Raji (cell line): Measurements from ENCODE around the gene ULK3.

ENCODE experiments used
- POLR2A ChIP-seq: IDR thresholded peaks from 2 replicates; pipeline ENCODE4 v1.6.1; 2011; ENCODE audit warnings: low read depth, low read length, control low read depth; ENCODE audit not compliant: insufficient read depth

The ULK3 gene

DNA sequence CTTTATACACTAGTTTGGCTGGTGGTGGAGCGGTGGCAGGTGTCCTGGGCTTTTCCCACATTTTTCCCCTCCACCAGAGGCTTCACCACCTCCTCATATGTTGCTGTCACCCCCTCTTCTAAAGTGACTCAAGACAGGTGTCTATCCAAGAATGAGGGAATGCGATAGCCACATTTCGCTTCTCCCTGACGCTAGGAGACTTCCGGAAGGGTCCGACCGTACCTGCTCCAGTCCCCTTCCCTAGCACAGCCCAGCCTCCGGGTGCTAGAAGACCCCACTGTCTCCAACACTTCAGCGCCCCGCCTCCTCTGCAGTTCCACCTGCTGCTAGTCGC, 29.7 kb upstream of the ULK3 start:
- TF ChIP-seq POLR2A = no peak

DNA sequence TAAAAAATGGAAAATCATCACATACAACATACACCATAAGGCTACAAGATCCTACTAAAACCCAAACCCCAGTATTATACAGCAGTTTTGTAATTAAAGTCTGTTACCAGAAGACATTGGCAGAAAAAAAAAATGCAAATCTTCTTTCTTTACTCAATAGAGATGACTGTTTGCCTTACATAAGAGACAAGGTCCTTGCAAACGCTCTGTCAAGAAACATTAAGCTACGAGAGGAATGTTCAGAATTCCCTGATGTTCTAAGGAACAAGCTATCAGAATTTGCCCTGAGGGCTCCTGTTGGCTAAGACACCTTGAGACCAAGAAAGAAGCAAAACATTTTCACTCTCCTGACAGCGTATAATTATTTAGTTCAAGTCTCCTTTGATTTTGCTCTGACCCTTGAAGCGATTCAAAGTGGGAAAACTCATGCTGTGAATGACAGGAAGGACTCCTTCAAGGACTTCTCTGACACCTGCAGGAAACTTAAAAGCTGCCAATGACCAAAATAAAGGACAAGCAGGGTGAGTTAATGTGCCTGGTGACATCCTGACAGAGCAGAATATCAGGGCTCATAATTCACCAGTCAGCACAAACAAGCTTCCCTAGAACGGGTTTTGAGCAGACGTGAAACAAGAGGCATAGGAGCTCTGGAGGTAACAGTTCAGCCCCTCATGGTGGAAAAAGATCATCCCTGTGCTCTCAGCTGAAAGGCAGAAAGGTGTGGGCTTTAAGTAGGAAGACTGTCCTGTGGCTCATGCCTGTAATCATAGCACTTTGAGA, 27.7 kb upstream of the ULK3 start:
- TF ChIP-seq POLR2A = no peak

DNA sequence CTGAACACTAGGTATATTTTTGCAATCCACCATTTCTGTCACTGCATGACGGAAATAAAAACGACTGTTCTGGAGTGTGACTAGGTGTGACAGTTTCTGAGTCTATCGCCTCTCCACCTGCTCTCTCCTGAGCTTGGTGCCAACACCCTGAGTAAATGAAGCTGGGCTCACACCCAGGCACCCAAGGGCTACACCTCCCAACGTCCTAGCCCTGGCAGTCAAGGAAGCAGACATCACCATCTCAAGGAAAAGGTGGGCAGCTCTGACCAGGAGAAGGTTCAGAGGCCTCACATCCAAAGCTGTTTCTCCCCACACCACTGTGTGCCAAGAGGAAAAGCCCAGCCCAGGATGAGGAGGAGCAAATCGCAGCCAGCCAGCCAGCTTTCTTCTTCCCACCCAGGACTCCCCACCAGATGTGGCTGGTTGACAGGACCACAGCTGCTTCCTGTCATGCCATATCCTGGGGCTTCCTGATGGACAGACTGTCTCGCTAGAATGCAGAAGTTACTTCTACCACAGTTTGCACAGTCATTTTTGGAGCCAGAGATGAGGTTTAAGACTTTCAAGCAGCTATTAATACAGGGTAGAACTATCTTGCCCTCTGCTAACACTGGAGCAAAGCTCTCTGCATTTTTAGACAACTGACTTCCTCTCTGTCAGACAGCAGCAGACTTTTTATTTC, 26.9 kb upstream of the ULK3 start:
- no peak for TF ChIP-seq POLR2A

DNA sequence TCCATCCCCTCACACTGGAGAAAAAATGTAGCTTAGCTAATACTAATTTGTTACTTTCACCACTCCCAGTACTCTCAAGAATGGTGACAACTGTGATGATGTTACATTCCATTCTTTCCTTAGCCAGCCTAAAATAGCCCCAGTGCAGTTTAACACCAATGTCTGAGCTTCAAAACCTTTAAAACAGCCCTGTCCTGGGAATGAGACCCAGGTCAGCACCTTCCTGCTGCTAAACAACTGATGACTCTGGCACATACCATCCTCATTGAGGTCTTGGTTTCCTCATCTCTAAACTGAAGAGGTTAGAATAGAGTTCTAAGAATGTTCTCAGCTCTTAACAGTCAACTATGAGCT, 26.4 kb upstream of the ULK3 start:
- no peak for TF ChIP-seq POLR2A

DNA sequence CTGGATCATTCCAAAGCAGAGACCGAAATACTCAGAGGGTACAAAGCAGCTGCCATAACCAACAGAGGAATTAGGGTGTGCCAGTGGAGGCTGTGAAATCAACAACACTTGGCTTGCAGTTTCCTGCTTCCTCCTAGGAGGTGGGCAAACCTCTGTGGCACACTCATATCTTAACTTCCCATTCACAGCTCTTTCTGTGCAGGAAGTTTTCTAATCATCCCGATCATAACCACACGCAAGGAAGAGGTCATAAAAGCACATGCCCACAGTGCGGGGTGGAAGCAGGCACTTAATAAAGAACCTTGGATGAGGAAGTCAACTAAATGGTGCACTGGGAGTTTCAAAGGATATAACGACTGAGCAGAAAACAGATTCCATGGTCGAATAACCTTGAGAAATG, 25.1 kb upstream of the ULK3 start:
- no peak for TF ChIP-seq POLR2A

DNA sequence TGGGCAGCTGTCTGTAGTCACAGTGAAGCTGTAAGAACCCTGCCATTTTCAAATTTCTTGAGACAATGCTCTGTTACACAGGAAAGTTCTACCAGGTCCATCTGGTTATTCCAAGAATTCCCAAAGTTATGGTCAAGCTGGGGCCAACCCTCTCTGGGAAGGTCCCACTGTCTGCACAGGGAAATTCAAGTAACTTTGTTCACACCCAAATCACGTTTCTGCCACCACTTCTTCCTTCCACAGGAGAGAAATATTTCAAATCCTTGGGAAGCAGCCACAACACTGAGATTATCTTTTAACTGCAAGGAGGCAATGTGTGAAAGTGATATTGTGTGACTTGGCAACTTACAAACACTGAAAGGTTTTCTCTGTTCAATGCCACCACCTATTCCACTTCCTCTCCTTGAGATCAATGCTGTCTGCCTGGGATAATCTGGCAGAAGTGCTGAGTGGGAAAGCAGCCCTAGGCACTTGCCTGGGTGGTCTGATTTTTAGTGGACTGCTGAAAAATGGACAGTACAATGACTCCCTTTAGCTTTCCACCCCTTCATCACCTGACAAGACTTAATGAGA, 24.6 kb upstream of the ULK3 start:
- no peak for TF ChIP-seq POLR2A

DNA sequence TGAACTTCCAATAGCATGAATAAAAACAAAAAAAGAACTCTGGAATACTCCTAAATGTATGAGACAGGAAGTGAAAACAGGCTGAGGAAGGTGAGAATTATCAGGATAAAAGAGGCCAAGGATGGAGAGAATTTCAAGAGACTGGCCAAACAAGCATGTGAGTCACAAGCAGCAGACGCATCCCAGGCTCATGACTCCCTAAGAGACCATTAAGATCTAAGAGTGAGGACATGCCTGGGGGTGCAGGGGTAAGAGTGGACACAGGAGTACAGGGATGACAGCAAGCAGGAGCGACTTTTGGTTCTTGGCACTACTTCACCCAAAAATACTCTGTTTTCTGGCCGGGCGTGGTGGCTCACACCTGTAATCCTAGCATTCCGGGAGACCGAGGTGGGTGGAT, 23.1 kb upstream of the ULK3 start:
- no peak for TF ChIP-seq POLR2A

DNA sequence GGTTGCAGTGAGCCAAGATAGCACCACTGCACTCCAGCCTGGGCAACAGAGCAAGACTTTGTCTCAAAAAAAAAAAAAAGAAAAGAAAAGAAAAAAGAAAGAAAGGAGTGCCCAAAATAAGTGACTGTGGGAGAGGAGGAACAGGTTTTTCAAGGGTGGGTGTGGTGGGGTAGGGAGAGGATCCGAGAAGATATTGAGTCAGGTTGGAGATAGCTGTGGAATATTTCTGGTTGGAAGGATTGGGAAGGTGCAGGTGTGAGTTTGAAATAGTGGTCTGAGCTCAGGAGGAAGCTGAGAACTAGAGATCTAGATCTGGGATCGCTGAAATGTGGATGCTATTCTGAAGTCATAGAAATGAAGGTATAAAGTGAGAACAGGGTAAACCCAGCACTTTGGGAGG, 22.4 kb upstream of the ULK3 start:
- TF ChIP-seq POLR2A = no peak

DNA sequence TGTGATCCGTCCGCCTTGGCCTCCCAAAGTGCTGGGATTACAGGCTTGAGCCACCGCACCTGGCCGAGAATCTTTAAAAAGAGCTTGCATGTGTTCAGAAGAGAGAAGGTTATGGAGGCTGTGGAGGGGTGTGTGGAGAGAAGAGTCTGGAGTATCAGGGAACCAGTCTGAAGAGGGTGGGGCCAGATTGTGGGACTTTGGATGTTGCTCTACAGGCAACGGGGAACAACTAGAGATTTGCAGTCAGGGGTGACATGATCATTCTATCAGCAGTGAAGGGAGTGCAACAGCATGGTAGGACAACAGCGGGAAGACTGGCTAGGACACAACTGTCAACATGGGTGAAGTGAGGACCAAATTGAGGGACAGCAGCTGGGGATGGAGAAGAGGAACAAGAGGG, 21.3 kb upstream of the ULK3 start:
- TF ChIP-seq POLR2A = no peak

DNA sequence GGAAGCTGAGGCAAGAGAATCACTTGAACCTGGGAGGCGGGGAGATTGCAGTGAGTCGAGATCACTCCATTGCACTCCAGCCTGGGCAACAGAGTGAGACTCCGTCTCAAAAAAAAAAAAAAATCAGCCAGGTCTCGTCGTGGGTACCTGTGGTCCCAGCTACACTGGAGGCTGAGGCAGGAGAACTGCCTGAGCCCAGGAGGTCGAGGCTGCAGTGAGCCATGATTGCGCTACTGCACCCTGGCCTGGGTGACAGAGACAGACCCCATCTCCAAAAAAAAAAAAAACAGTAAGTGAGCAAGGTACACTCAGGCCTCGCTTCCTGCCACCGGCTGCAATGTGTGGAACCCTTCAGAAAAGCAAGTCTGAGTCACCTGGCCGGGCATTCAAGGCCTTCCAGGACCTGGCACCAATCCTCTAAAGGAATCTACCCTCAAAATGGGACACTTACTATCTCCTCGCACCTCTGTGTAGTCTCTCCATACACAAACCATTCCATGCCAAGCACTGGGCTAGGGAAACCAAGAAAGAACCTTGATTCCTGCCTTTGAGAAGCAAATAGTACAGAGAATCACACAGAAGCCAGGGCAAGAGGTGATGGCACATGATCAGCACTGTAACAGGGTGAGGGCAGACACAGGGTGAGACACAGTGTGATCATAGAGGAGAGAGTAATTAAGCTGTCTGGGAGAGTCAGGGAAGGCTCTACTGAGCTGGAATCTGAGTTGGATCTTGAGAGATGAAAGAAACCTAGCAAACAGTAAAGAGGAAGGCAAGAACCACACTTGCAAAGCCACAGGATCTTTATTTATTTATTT, 20.5 kb upstream of the ULK3 start:
- TF ChIP-seq POLR2A = no peak

DNA sequence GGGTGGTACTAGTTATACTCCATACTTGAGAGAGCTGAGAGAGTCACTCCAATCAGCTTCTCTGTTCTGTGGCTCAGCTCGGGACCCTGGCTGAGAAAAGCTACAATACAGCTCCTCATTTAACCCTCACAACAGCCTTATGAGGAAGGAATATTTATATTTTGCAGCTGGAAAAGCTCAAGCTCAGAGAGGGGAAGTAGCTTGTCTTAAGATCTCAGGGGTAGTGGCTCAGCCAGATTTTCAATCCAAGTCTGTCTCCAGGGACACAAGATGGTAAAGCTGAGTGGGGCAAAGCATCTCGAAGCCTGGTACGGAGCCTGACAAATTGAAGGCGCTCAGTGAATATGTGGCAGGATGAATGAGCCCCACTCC, 15.4 kb upstream of the ULK3 start:
- no peak for TF ChIP-seq POLR2A

DNA sequence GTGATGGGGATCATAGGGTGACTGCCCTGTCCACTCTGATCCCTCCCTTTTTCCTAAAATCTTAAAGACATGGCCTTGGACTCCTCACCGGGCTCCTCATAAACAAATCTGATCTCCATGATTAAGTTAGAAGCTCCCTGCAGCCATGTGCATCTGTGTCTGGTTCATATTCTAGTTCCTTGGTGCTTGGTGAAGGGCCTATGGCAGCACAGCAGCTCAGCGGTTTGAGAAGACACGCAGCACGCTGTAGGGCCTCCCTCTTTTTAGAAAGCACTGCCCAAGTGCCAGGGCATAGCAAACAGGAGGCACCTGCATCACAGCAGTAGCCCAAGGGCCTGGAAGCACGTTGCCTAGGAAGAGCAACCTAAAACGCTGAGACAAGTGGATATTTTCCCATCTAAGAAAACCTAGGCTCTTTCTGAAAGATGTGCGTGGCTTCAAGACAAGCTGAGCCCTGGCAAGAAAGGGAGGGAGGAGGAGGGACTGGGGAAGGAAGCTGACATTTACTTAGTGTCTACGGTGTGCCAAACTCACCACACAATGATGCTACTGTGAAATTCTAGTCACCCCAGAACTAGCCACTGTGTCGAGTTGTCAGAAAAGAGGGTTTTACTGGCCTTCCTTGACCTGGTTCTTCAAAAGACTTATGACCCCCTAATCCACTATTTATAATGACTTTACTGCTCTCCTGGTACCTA, 14.9 kb upstream of the ULK3 start:
- TF ChIP-seq POLR2A = no peak

DNA sequence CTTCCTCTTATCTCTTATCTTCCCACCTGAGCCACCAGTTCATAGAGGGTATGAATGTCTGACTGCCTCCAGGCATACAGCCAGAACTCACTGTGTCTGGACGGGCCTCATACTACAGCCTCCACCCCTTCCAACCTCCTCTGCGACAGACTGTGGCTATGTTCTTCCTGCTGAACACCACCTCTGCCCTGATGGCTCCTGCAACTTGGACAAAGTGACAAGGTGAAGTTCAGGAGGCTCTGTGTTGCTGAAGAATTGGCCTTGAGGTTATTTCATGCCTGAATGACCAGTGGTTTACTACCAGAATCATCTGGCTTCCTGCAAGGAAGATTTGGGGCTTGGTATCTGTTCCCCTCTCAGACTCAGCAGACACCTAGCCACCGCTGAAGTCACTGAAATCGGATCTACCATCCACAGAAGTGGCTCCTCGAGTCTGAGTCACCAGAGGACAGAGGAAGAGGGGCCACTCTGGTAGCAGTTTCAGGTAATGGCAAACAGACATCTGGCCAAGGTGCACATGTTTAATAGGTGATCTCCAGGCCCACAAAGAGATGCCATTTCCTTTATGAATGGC, 14.2 kb upstream of the ULK3 start:
- TF ChIP-seq POLR2A = no peak

DNA sequence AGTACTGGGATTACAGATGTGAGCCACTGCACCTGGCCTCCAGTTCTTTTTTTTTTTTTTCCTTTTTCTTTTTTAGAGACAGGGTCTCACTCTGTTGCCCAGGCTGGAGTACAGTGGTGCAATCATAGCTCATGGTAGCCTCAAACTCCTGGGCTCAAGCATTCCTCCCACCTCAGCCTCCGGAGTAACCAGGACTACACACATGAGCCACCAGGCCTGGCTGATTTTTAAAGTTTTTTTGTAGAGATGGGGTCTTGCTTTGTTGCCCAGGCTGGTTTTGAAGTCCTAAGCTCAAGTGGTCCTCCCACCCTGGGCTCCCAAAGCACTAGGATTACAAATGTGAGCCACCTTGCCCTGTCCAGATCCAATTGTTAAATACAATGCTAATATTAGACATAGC, 13.6 kb upstream of the ULK3 start:
- TF ChIP-seq POLR2A = no peak

DNA sequence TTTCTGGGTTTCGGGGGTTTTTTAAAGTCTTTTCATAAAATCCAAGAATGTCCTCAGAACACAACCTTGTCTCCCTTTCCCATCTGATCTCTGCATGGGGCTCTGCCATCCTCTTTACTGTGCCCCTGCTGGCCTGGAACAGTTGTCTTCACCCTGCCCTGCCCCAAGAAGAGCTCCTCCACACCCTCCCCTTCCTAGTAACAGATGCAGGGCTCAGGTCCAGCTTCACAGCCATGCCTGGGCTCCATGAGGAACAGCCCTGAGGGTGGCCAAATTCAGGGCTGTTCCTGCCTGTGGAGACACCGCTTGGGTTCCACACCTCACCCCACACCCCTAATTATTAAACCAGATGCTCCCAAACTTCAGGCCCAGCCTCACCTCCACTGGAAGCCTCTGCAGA, 12.9 kb upstream of the ULK3 start:
- TF ChIP-seq POLR2A = no peak

DNA sequence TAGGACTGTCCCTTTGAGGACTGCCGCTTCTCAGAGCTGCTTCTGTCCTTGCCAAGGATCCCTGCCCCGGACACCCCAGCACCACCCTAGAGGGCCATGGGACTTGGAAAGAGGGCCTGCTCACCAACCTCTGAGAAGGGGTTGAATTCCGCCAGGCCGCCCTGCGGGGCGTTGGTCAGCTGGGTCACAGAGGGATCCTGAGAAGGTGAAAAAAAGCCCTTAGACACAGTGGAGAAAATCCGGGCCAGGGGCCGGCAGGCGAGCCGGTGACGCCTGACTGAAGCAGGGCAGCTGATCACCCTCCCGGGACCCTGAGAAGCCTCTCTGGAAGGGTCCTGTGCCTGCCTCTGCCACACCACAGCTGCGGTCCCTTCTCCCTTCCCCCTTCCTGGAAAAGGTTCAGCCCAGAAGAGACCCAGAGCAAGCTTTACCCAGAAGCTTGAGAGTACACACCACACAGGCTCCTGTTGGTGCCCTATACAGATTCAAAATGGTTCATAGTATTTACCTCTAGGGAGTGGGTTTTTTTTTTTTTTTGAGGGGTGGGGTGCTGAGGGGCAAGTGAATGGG, 11.6 kb upstream of the ULK3 start:
- TF ChIP-seq POLR2A = no peak
